ENCODE results near the gene CEACAM18.

Gene CEACAM18

GRCh38 chr19:51531349-51532315 lies 53.3 kb downstream of the CEACAM18 start, which contains the start of gene SIGLEC6:
Gene SIGLEC6 (minus strand): TSS chr19:51531670. CDS start chr19:51531648, 22 bp downstream.
- DNase-seq (ENCODE audit: low spot score): no peak

DNA sequence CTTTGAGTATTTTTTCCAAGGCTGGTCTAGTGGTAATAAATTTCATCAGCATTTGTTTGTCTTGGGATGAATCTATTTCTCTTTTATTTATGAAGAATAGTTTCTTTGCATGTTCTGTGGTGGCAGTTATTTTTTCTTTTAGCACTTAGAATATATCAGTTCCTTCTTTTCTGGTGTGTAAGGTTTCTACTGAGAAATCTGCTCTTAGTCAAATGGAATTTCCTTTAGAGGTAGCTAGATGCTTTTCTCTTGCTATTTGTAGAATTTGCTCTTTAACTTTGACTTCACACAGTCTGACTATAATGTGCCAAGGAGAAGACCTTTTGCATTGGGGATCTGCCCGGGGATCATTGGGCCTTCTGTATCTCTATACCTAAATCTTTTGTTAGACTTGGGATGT lies 57.2 kb downstream of the CEACAM18 start:
- no peak for DNase-seq (ENCODE audit: low spot score)

DNA sequence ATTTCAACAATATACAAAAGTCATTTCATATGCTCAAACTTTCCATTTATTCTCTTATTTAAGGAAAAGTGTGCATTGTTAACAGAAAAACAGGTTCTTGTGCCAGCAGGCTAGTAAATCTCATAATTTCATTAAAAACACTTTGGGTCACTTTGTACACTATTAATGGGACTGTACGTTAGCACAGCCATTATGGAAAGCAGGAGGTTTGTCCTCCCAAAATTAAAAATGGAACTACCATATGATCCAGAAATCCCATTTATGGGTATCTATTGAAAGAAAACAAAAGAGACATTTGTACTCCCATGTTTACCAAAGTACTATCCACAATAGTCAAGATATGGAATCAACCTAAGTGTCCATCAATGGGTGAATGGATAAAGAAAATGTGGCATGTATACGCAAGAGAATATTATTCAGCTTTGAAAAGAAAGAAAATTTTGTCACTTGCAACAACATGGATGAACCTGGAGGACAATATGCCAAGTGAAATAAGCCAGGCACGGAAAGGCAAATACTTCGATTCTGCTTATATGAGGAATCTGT lies 61.6 kb downstream of the CEACAM18 start:
- no peak for DNase-seq (ENCODE audit: low spot score)
